HG03095 (cell line): ENCODE data around the gene PMVK.

Source experiments
- ATAC-seq: cut with Tn5 transposase; IDR thresholded peaks from one replicate; pipeline ENCODE4 v1.9.1; 2021; ENCODE audit warnings: moderate library complexity; ENCODE audit not compliant: unreplicated experiment

PMVK gene

GRCh38 chr1:154967331-154967950 lies 30.9 kb upstream of the PMVK start:
- no peak for ATAC-seq

- no peak for ATAC-seq
Observed at GRCh38 chr1:154966111-154966510, 29.6 kb upstream of the PMVK start.

- no peak for ATAC-seq
Observed at GRCh38 chr1:154964359-154964758, 27.8 kb upstream of the PMVK start.

- ATAC-seq, result no peak
Observed at GRCh38 chr1:154963643-154964042, 27.1 kb upstream of the PMVK start.

GRCh38 chr1:154962795-154963330 lies 26.3 kb upstream of the PMVK start:
- no peak for ATAC-seq

- ATAC-seq, result no peak
Observed at GRCh38 chr1:154962156-154962749, 25.7 kb upstream of the PMVK start.

GRCh38 chr1:154961207-154962155 lies 25.0 kb upstream of the PMVK start, which contains the start of gene PYGO2:
PYGO2 (minus strand) TSS chr1:154961782; CDS start chr1:154961576, 206 bp downstream.
- peak; percentile 64 for ATAC-seq

GRCh38 chr1:154960446-154961136 lies 24.1 kb upstream of the PMVK start:
- ATAC-seq, result no peak

- no peak for ATAC-seq
Observed at GRCh38 chr1:154959426-154959780, 22.9 kb upstream of the PMVK start.

GRCh38 chr1:154958681-154959425 lies 22.3 kb upstream of the PMVK start:
- no peak for ATAC-seq

GRCh38 chr1:154958036-154958435 lies 21.5 kb upstream of the PMVK start:
- ATAC-seq, result no peak

- ATAC-seq, result no peak
Observed at GRCh38 chr1:154957091-154957657, 20.7 kb upstream of the PMVK start.

- no peak for ATAC-seq
Observed at GRCh38 chr1:154956544-154956941, 20.0 kb upstream of the PMVK start.

- ATAC-seq, result peak; percentile 43
Observed at GRCh38 chr1:154955718-154956543, 19.4 kb upstream of the PMVK start, which contains the start of gene PBXIP1. PBXIP1 (minus strand) TSS chr1:154956099; CDS start chr1:154953721, 2,378 bp downstream.

- ATAC-seq, result peak; percentile 56
Observed at GRCh38 chr1:154955039-154955717, 18.7 kb upstream of the PMVK start.

GRCh38 chr1:154954541-154954940 lies 18.0 kb upstream of the PMVK start:
- no peak for ATAC-seq

GRCh38 chr1:154953611-154954038 lies 17.1 kb upstream of the PMVK start:
- no peak for ATAC-seq

GRCh38 chr1:154952664-154953063 lies 16.1 kb upstream of the PMVK start:
- no peak for ATAC-seq
